HG02938 (cell line): Measurements from ENCODE around the gene STRBP.
"Not testable (repeated sequence)": the region's sequence is repeated elsewhere in the genome, so short reads cannot be mapped to it uniquely, and the experiment has no call there.

ENCODE experiments used
- ATAC-seq: cut with Tn5 transposase; IDR thresholded peaks from one replicate; pipeline ENCODE4 v1.9.1; 2021; ENCODE audit warnings: mild to moderate bottlenecking, moderate library complexity; ENCODE audit not compliant: unreplicated experiment

The STRBP gene

DNA sequence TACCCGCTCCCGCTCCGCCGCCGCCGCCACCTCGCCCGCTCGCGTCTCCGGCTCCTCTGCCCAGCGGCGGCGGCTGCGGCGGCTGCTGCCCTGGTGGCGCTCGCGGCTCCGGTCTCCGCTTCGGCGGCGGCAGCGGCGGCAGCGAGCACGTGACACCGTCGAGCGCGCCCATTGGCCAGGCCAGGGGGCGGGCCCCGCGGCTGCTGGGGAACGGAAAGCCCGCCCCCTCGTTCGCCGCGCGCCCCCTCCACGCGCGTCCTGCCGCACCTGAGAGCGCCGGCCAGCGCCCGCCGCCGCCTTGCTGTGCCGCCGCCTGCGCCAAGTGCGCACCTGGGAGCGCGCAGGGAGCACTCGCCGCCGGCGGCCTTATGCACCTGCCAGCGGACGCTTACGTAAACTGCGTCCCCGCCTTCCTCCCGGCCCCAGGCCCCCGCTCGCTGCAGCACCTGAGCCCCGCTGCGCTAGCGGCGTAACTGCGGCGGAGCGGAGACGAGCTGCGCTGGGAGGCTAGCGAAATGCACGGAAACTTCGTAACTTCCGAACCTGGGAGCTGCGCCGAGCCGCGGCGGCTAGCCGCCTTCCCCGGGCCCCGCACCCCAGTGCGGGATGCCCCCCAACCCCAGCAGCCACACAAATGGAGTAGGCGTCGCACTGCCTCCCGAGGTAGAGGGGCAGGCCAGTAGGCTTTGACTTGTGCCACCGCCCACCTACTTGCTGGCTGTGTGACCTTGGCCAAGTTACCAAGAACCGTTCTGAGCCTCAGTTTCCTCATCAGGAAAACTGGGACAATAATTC lies at the start of gene STRBP:
Gene STRBP (minus strand): TSS at position 122 of the 795 bp plus-strand sequence. CDS start 84,452 bp downstream, outside the sequence.
- peak; percentile 79 for ATAC-seq

GRCh38 chr9:123316053-123316718 lies 47.8 kb upstream of the STRBP start:
- ATAC-seq = no peak

DNA sequence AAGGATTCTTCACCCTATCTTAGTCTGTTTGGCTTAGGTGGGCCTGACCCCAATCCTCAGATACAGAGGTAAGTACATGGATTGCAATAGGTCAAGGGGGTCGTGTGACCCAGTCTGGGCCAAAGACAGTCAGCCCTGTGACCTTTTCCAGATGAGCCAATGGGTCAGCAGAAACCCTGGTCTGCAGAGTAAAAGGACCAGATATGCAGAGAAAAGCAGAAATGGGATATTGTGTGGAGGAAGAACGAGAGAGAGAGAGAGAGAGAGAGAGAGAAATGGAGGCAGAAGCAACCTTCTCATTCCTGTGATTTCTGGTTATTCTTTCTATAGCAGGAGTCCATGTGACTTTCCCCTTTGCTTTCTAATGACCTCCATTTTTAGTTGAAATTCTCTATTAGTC lies 47.2 kb upstream of the STRBP start:
- no peak for ATAC-seq

DNA sequence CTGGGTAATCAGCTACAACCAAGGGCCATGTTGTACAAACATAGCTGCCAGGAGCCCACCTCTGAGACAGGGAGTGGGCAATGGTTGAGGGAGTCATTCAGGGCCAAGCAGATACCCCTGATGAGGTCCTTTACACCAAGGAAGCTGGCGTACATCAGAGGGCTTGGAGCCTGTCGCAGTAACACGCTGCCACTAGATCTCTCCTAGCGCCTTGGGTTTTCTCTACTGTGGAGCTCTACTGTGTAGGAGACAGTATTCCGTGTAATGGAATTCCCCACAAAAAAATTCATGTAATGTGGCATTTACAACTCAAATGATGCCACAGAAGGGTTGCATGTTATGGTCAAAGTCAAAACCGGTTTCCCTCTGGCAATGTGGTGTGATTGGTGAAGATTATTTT lies 46.2 kb upstream of the STRBP start:
- no peak for ATAC-seq

DNA sequence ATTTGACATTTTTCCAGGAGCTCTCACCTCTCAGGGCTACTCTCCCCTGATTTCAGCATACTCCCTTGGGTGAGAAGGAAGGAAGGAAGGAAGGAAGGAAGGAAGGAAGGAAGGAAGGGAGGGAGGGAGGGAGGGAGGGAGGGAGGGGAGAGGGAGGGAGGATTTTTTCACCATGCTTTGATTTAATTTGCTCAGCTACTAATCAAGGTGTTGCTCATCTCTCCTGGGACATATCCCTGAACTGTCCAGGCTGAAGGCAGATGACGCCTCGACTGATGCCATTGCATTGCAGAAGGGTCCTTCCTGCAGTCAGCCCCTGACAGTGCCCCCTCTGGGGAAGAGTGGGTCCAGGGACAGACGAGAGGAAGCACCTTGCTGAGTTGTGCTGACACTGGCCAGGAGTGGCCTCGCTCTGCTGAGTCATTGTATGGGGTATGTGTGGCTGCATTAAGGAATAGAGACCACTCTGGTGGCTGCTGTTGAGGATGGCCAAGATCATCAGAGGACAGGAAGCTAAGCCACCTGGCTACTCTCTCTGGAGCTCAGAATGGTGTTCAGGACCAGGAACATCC lies 44.0 kb upstream of the STRBP start:
- ATAC-seq = no peak

GRCh38 chr9:123311250-123311752 lies 42.9 kb upstream of the STRBP start:
- no peak for ATAC-seq

DNA sequence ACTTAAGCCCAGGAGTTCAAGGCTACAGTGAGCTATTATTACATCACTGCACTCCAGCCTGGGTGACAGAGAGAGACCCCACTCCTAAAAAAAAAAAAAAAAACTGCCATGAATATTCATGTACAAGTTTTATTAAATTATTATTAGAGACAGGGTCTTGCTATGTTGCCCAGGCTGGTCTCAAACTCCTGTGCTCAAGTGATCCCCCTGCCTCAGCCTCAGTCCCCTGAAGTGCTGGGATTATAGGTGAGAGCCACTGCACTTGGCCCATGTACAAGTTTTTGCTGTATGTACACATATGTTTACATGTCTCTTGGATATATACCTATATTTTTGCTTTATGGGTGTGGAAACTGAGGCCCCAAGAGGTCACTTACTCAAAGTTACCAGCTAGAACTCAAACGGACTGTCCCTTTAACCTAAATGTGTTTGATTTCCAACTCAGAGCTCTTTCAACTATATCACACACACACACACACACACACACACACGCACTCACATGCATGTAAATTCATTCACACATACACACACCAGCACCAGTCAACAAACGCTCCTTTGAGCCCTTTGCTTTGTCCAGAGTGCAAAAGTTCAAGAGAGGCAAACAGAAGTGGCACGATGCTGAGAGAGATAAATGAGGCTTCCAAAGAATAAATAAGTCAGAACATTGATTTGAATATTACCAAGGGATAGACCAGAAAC lies 42.3 kb upstream of the STRBP start:
- ATAC-seq = no peak

- no peak for ATAC-seq
Observed at GRCh38 chr9:123309611-123310010, 41.2 kb upstream of the STRBP start.

- ATAC-seq = no peak
Observed at GRCh38 chr9:123305879-123306278, 37.5 kb upstream of the STRBP start.

DNA sequence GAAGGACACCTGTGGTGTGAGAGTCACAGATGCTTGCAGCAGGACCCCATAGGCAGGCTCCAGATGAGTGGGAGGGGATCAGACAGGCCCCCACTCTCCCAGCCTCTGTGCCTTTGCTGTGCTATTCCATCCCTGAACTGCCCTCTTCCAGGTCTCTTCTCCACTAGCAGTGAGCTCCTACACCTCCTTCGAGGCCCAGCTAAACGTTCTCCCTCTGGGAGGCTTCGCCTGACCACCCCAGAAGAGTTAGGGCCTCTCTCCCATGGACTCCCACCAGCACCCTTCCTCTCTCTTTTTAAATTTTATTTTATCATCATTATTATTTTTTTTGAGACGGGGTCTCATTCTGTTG lies 35.9 kb upstream of the STRBP start:
- ATAC-seq = no peak

DNA sequence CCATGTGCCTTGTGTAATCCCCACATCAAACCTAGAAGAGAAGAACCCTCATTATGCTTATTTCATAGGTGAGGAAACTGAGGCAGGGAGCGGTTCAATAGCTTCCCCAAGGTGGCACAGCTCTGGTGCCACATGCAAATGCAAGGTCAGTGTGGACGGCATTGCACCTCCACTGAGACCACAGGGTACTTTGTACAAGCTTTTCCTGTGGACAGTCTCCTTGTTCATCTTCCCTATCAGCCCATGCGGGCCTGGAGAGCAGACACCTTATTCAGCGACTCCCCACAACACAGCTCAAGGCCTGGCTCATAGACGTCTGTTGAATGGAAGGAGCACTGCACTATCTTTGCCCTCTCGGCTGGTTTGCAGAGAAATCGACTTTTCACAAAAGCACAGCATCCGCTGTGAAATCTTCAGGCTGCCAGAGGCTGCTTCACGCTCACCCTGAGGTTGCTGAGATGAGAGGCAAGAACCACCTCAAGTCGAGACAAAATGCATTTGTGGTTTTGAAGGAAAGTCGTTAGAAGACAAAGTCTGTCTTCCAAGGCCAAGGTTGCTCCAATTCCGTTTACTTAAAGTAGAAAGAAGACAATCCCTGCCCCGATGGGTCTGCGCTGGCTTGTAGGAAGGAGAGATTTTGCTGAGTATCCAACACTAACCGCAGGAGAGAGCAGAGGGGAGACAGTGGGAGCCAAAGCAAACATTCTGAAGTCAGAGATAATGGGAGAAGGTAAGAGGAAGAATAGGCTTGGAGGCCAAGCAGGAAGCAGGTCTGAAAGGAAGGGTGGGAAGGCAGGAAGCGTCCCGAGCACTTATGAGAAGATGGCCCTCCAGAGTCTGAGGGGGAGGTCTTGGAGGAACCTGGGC lies 34.2 kb upstream of the STRBP start:
- ATAC-seq = no peak

DNA sequence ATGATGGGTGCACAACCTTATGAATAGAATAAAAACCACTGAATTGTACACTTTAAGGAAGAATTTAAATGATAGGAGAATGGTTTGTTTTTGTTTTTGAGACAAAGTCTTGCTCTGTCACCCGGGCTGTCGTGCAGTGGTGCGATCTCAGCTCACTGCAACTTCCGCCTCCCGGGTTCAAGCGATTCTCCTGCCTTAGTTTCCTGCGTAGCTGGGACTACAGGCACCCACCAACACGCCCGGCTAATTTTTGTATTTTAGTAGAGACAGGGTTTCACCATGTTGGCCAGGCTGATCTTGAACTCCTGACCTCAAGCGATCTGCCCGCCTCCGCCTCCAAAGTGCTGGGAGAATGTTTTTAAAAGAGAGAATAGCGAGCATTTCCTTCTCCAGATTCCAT lies 33.5 kb upstream of the STRBP start:
- ATAC-seq = not testable (repeated sequence)

GRCh38 chr9:123300554-123300953 lies 32.2 kb upstream of the STRBP start:
- ATAC-seq = no peak

GRCh38 chr9:123299558-123300126 lies 31.3 kb upstream of the STRBP start:
- no peak for ATAC-seq

DNA sequence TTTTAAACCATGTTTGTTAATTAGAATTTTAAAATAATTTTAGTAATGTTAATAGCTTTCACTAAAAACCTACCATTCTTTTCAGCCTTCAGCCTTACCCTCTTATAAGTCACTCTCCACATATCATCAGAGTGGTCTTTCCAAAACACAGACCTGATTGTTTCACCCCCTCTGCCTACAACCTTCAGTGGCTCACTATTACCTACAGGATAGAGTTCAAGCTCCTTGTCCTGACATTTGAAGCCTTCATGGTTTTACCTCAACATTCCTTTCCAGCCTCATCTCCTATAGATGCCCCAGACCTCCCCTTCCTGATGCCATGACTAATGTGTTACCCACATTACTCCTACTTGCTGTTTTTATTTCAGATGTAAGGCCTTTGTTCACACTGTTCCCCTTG lies 27.8 kb upstream of the STRBP start:
- no peak for ATAC-seq

GRCh38 chr9:123291736-123292135 lies 23.4 kb upstream of the STRBP start:
- ATAC-seq = no peak

DNA sequence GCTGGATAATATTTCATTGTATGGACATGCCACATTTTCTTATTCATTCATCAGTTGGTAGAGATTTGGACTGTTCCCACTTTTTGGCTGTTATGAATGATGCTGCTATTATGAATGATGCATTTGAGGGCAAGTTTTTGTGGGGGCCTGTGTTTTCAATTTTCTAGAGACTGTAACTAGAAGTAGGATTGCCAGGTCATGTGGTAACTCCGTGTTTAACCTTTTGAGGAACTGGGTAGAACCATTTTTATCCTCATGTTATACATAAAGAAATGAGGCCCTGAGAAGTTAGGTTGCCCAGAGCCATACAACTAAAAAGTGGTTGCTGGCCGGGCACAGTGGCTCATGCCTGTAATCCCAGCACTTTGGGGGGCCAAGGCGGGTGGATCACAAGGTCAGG lies 22.4 kb upstream of the STRBP start:
- no peak for ATAC-seq

DNA sequence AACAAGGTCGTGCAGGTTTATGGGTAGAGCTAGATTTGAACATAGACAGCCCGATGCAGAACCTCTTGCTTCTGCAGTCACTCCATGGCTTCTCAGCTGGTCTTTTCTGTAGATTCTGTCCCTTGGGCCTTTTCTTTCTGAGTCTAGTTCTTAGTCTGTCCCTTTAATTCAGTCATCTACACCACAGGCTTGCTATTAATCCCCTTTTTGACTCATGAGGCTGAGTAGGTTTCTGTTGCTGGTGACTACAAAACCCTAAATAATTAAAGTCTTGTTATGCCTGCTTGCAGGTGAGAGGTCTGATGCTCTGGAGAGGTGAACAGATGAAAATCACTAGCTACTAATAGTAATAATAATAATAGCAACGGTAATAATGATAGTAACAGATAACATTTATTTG lies 19.3 kb upstream of the STRBP start:
- no peak for ATAC-seq

GRCh38 chr9:123286324-123286723 lies 17.9 kb upstream of the STRBP start:
- no peak for ATAC-seq

- ATAC-seq = no peak
Observed at GRCh38 chr9:123284656-123285055, 16.3 kb upstream of the STRBP start.
